Loucy (cell line): ENCODE results near the gene KYNU.

Experiments used
- CTCF ChIP-seq: fragments of 200-600 bp; sonication (generic); conservative IDR thresholded peaks from 2 replicates; pipeline ENCODE4 v1.5.1; 2014; ENCODE audit warnings: mild to moderate bottlenecking, antibody characterized with exemption, low read length
- EZH2phosphoT487 ChIP-seq: fragments of 200-600 bp; IDR thresholded peaks from 2 replicates; pipeline ENCODE4 v1.6.1; 2018; ENCODE audit warnings: antibody characterized with exemption, mild to moderate bottlenecking, moderate library complexity, borderline replicate concordance

GRCh38 chr2:142869461-142870106, 7.9 kb upstream of the KYNU start:
- no peak for TF ChIP-seq EZH2phosphoT487
- no peak for TF ChIP-seq CTCF
